ENCODE results near the gene TMEM150A. TPM values are rescaled to one million over a fixed set of nuclear protein-coding genes. Genes with fewer than 3 reads are reported as not detected.

Gene TMEM150A
- polyA plus RNA-seq, 2 of the 4 experiments (the other 2 are of a cell fraction), result 8.5 to 10.9 TPM

- Histone ChIP-seq H3K4me1 (peaks cover 66% of the 10 kb centered on the region), H3K4me2 (peak overlapping the region; percentile 55), H3K27ac (peak overlapping the region; percentile 80 to 91), H3K4me3 (no peak overlapping the region), H3K9me3 (no peaks in the 10 kb centered on the region)
- ChIA-PET POLR2A (interaction anchor here (1.5 to 1.7 kb wide), 2 partner anchors 8 to 12 kb away, joined by 4 to 6 read pairs; no protein-coding TSS in a partner anchor), CTCF (interaction anchor here (1.0 to 8.8 kb wide), 20 partner anchors 11 to 430 kb away, joined by 3 to 126 read pairs (median 6); partner anchors contain the start of gene SFTPB)
- ATAC-seq (peak; percentile 48 to 64), DNase-seq (ENCODE audit: low read depth in 1 of 2, low spot score in 1 of 2) (peak; percentile 43 to 76), FAIRE-seq (no peak)
- 40% methylated on average over 9 of the region's 9 CpGs for WGBS (ENCODE audit: missing lambda C conversion rate)
- TF ChIP-seq BCL3 (IDR thresholded peaks at IDR 0.05), result peak; percentile 85; the same call in 1 of the 3 replicates
- TF ChIP-seq CEBPB (IDR thresholded peaks at IDR 0.05), result peak; percentile 69 to 85
- no peak for TF ChIP-seq NPAS2 (CRISPR knock-in tag; IDR thresholded peaks at IDR 0.05; ENCODE audit: borderline replicate concordance)
- no peak for TF ChIP-seq HMGXB4 (CRISPR knock-in tag; IDR thresholded peaks at IDR 0.05; ENCODE audit: borderline replicate concordance)
- TF ChIP-seq CBX2 (IDR thresholded peaks at IDR 0.05; ENCODE audit: borderline replicate concordance, low read depth), result no peak
- no peak for TF ChIP-seq BHLHE40 (IDR thresholded peaks at IDR 0.05; ENCODE audit: low read depth, low read length)
- TF ChIP-seq GATA3 (IDR thresholded peaks at IDR 0.05; ENCODE audit: borderline replicate concordance), result peak; percentile 90
- no peak for TF ChIP-seq CBX8 (IDR thresholded peaks at IDR 0.05)
- no peak for TF ChIP-seq USF2 (IDR thresholded peaks at IDR 0.05)
- no peak for TF ChIP-seq HDAC2 (IDR thresholded peaks at IDR 0.05)
- no peak for TF ChIP-seq TP53 (CRISPR knock-in tag; IDR thresholded peaks at IDR 0.05)
- peak; percentile 89; the same call in 1 of the 2 replicates for TF ChIP-seq RARB (CRISPR knock-in tag; IDR thresholded peaks at IDR 0.05)
- no peak for TF ChIP-seq POLR2AphosphoS2 (conservative IDR thresholded peaks at IDR 0.05; ENCODE audit: low read length)
- no peak for TF ChIP-seq ESRRA (IDR thresholded peaks at IDR 0.05; ENCODE audit: borderline replicate concordance, low read length)
- no peak for TF ChIP-seq RCOR1 (IDR thresholded peaks at IDR 0.05; ENCODE audit: low read depth, low read length)
- no peak for TF ChIP-seq SREBF2 (IDR thresholded peaks at IDR 0.05)
- no peak for TF ChIP-seq TFCP2L1 (CRISPR knock-in tag; IDR thresholded peaks at IDR 0.05)
- TF ChIP-seq HOXB13 (CRISPR knock-in tag; IDR thresholded peaks at IDR 0.05; ENCODE audit: low read depth), result peak; percentile 47; the same call in 1 of the 2 replicates
- TF ChIP-seq RAD21 (conservative IDR thresholded peaks at IDR 0.05 in 1 of 2, IDR thresholded peaks at IDR 0.05 in 1 of 2), result 0 out of 5 replicates have a peak, but pooled peaks of 1 of the 2 experiments have one; percentile 22
- TF ChIP-seq FOSL2 (IDR thresholded peaks at IDR 0.05), result peak; percentile 90
- TF ChIP-seq FOSL2 (CRISPR knock-in tag; IDR thresholded peaks at IDR 0.05), result peak; percentile 89
- peak; percentile 30; the same call in 1 of the 2 replicates for TF ChIP-seq HES2 (IDR thresholded peaks at IDR 0.05)
- no peak for TF ChIP-seq HEYL (CRISPR knock-in tag; IDR thresholded peaks at IDR 0.05)
- TF ChIP-seq ZC3H11A (IDR thresholded peaks at IDR 0.05), result no peak
- TF ChIP-seq HOXB5 (CRISPR knock-in tag; IDR thresholded peaks at IDR 0.05), result no peak
- TF ChIP-seq PBX3 (IDR thresholded peaks at IDR 0.05), result peak; percentile 38; the same call in 1 of the 2 replicates
- TF ChIP-seq JUN (IDR thresholded peaks at IDR 0.05), result peak; percentile 86 to 92; a peak in 4 of 5 replicates
- peak; percentile 89 for TF ChIP-seq JUNB (IDR thresholded peaks at IDR 0.05)
- no peak for TF ChIP-seq ELK1 (IDR thresholded peaks at IDR 0.05; ENCODE audit: low read depth, low read length)
- no peak for TF ChIP-seq ATOH8 (CRISPR knock-in tag; IDR thresholded peaks at IDR 0.05; ENCODE audit: low read depth)
- no peak for TF ChIP-seq MYC (IDR thresholded peaks at IDR 0.05; ENCODE audit: borderline replicate concordance, low read length)
- no peak for TF ChIP-seq HOXA7 (CRISPR knock-in tag; IDR thresholded peaks at IDR 0.05)
- no peak for TF ChIP-seq CHD4 (IDR thresholded peaks at IDR 0.05; ENCODE audit: borderline replicate concordance)
Observed at GRCh38 chr2:85649201-85650190, 47.0 kb upstream of the TMEM150A start.
